ENCODE data around the gene CHCHD10.
"Not testable (repeated sequence)": the region's sequence is repeated elsewhere in the genome, so short reads cannot be mapped to it uniquely, and the experiment has no call there.

CHCHD10 gene

GRCh38 chr22:23744001-23744400 is 23.8 kb downstream of the CHCHD10 start:
- no peak for DNase-seq

GRCh38 chr22:23743303-23743705 is 24.5 kb downstream of the CHCHD10 start:
- DNase-seq = no peak

DNA sequence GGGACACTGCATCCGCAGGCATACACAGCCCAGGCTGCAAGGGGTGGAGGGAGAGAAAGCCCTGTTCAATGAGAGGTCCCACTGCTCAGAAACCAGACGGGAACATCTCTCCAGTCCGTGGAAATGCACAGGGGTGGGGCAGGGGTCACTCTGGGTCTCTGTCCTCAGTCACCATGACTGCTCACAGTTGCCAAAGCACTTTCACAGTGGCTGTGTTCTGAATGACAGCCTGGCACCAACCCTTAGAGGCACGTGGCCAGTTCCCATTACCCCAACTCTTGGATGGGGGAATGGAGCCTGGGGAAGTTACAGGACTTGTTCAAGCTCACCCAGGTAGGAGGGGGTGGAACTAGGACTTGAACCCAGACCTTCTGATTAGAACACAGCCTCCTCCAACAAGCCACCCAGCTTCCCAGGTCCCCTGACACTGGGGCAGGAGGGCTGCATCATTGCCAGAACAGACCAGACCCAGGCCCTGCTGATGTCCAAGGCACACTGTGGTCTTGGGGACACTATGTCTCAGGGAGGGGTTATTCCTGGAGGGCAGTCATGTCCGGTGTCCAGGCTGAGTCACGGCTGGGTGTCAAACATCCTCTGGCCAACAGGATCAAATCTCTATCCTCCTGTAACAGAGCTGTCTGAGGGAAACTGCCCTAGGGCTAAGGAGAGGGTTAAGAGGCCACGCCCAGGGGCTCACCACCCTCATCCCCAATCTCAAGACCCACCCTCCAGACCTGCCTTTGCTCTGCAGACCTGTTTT is 25.1 kb downstream of the CHCHD10 start:
- no peak for DNase-seq

GRCh38 chr22:23737696-23738095 is 30.1 kb downstream of the CHCHD10 start:
- no peak for DNase-seq

GRCh38 chr22:23728108-23728507 is 39.7 kb downstream of the CHCHD10 start:
- not testable (repeated sequence) for DNase-seq

- DNase-seq = no peak
Observed at GRCh38 chr22:23722724-23723123, 45.0 kb downstream of the CHCHD10 start.

DNA sequence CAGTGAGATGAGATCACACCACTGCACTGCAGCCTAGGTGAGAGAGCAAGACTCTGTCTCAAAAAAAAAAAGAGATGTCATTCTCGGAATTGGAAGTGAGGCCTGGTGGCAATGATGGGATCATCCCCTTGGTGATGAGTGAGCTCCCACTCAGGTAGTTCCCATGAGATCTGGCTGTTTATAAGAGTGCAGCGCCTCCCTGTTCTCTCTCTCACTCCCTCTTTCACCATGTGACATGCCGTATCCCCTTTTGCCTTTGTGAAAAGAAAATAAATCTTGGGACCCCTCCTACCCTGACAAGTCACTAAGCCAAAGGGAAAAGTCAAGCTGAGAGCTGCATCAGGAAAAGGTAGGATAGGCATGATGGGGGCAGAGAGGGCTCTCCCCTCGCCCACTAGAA is 45.6 kb downstream of the CHCHD10 start:
- no peak for DNase-seq

GRCh38 chr22:23720855-23721254 is 46.9 kb downstream of the CHCHD10 start:
- DNase-seq = no peak

- DNase-seq = no peak
Observed at GRCh38 chr22:23718371-23719165, 49.2 kb downstream of the CHCHD10 start.

GRCh38 chr22:23716811-23717801 is 50.7 kb downstream of the CHCHD10 start:
- peak; percentile 53 for DNase-seq

All from SHP77 treated with DMSO at 0.1 percent for 48 hours (cell line).